GM12872 (cell line): ENCODE data around the gene CFAP61.

Source experiments
- TF ChIP-seq, protein P1 (sequence below): IDR thresholded peaks from 3 replicates; pipeline ENCODE4 v1.5.1; 2011; ENCODE audit warnings: low read depth, mild to moderate bottlenecking, low read length, moderate library complexity; ENCODE audit not compliant: insufficient read depth

CFAP61 gene

DNA sequence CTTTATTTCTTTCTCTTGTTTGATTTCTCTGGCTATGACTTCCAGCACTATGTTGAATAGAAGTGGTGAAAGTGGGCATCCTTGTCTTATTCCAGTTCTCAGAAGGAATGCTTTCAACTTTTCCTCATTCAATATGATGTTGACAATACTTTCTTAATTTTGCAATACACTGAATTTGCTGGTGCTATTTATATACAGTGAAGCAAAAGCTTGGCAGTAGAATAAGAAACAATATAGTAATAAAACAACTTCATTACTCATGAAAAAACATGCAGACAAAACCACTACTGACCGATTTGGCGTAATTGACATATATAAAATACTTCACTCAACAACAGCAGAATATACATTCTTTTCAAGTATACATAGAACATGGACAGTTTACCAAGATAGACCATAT lies 96.4 kb downstream of the CFAP61 start:
- TF ChIP-seq, protein P1, sequence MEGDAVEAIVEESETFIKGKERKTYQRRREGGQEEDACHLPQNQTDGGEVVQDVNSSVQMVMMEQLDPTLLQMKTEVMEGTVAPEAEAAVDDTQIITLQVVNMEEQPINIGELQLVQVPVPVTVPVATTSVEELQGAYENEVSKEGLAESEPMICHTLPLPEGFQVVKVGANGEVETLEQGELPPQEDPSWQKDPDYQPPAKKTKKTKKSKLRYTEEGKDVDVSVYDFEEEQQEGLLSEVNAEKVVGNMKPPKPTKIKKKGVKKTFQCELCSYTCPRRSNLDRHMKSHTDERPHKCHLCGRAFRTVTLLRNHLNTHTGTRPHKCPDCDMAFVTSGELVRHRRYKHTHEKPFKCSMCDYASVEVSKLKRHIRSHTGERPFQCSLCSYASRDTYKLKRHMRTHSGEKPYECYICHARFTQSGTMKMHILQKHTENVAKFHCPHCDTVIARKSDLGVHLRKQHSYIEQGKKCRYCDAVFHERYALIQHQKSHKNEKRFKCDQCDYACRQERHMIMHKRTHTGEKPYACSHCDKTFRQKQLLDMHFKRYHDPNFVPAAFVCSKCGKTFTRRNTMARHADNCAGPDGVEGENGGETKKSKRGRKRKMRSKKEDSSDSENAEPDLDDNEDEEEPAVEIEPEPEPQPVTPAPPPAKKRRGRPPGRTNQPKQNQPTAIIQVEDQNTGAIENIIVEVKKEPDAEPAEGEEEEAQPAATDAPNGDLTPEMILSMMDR = no peak

- TF ChIP-seq, protein P1 = no peak
These were observed 97.9 kb downstream of the CFAP61 start for GRCh38 chr20:20150241-20150640.

DNA sequence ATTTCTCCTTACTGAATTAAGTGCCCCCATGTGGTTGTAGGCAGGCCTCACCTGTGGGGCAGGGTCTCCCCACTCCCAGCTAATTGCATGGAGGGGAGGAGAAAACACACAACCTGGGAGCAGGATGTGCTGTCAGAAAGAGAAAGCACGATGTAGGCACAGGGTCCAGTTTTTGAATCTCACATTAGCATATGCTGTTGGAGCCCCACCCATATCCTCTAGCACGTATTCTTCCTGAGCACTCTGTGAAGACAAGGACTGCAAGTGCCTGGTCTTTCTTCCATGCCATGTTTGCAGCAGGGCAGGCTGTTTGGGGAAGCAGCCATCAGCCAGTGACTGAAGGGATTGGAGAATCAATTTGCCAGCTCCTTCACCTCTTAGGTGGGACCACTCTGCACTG lies 108.2 kb downstream of the CFAP61 start:
- TF ChIP-seq, protein P1 = no peak

- TF ChIP-seq, protein P1 = no peak
These were observed 109.3 kb downstream of the CFAP61 start for GRCh38 chr20:20161611-20162010.

DNA sequence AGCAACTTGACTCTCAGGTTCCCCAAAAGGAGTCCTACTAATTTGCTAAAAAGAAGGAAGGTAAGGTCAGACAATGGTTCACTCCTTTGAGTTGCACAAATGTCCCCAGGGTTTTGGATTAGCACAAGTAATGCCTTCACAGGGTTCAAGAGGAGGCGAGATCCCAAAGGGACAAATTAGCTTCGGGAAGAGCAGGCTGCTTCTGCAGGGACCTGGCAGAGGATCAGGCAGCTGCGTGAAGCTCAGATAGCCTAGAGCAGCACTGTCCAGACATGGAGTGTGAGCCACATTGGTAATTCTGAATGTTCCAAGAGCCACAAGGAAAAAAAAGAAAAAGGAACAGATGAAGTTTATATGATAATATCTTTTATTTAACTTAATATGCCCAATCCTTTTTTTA lies 115.4 kb downstream of the CFAP61 start:
- TF ChIP-seq, protein P1 = no peak

GRCh38 chr20:20173254-20173653 lies 120.9 kb downstream of the CFAP61 start:
- TF ChIP-seq, protein P1 = no peak

DNA sequence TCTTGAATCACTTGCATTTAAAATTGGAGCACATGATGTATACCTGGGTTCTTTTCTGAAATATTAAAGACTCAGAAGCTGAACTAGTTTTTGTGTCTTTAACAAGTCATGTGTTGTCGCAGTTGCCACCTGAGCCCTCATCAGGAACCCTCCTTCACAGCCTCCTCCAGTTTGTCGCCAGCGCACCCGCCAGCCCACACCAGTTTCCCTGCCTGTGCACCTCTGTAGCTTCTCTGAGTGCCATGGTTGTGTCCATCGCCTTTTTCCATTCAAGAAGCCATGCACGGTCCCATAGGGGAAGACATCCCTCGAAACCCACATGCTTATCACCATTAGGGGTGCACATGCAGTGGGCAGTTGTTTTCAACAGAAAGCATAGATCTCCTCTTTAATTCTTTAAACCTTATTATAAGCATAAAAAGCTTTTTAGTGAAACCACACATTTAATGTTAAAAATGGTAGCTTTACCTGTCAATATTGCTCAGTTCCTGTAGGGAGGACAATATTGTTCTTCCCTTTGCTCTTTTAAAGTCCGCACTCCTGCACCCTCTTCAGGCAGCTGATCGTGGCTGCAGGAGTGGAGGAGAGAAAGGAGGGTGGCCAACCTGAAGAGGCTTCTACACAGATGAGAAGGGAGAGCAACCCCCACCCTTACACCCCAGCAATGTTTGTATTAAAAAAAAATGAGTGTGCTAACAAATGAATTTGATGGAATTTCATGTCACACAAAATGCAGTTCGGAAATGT lies 121.9 kb downstream of the CFAP61 start:
- TF ChIP-seq, protein P1 = no peak
